Measurements from ENCODE around the gene DPH2.

The DPH2 gene

GRCh38 chr1:43974443-43975248, 4.8 kb downstream of the DPH2 start, which contains the start of gene ATP6V0B:
TSS of gene ATP6V0B (plus strand) at chr1:43974960. CDS start at chr1:43975041, 81 bp downstream.
- Histone ChIP-seq H3K9me3 (ENCODE audit: control insufficient read depth, low read depth, low read length) (no peaks in the 10 kb centered on the region), H3K27me3 (ENCODE audit: control insufficient read depth, insufficient read depth, low read length) (no peaks in the 10 kb centered on the region), H3K4me1 (ENCODE audit: control insufficient read depth, low read depth, low read length) (peaks cover 12% of the 10 kb centered on the region), H3K9ac (ENCODE audit: low read length) (peak within 1 kb of the TSS; percentile 77), H3K4me3 (ENCODE audit: low read length) (peak within 1 kb of the TSS; percentile 86), H3K36me3 (ENCODE audit: control insufficient read depth, low read depth, low read length) (peaks cover 33% of the 10 kb centered on the region), H3K27ac (ENCODE audit: low read length) (no peak within 1 kb of the TSS)

GRCh38 chr1:43975249-43975961, 5.6 kb downstream of the DPH2 start:
- Histone ChIP-seq H3K4me1 (ENCODE audit: control insufficient read depth, low read depth, low read length) (peaks cover 17% of the 10 kb centered on the region), H3K36me3 (ENCODE audit: control insufficient read depth, low read depth, low read length) (peaks cover 33% of the 10 kb centered on the region), H3K9me3 (ENCODE audit: control insufficient read depth, low read depth, low read length) (no peaks in the 10 kb centered on the region), H3K4me3 (ENCODE audit: low read length) (peak overlapping the region; percentile 86), H3K27me3 (ENCODE audit: control insufficient read depth, insufficient read depth, low read length) (no peaks in the 10 kb centered on the region), H3K9ac (ENCODE audit: low read length) (peak overlapping the region; percentile 77), H3K27ac (ENCODE audit: low read length) (no peak overlapping the region)

GRCh38 chr1:43976045-43976444, 6.2 kb downstream of the DPH2 start:
- Histone ChIP-seq H3K9ac (ENCODE audit: low read length) (no peak overlapping the region), H3K4me1 (ENCODE audit: control insufficient read depth, low read depth, low read length) (peaks cover 17% of the 10 kb centered on the region), H3K4me3 (ENCODE audit: low read length) (peak overlapping the region; percentile 86), H3K27me3 (ENCODE audit: control insufficient read depth, insufficient read depth, low read length) (no peaks in the 10 kb centered on the region), H3K27ac (ENCODE audit: low read length) (no peak overlapping the region), H3K36me3 (ENCODE audit: control insufficient read depth, low read depth, low read length) (peaks cover 33% of the 10 kb centered on the region), H3K9me3 (ENCODE audit: control insufficient read depth, low read depth, low read length) (no peaks in the 10 kb centered on the region)

- H3K9ac ChIP-seq (ENCODE audit: low read length), result no peak overlapping the region
- peaks cover 29% of the 10 kb centered on the region for H3K36me3 ChIP-seq (ENCODE audit: control insufficient read depth, low read depth, low read length)
- H3K27me3 ChIP-seq (ENCODE audit: control insufficient read depth, insufficient read depth, low read length), result no peaks in the 10 kb centered on the region
- H3K4me1 ChIP-seq (ENCODE audit: control insufficient read depth, low read depth, low read length), result peaks cover 17% of the 10 kb centered on the region
- no peaks in the 10 kb centered on the region for H3K9me3 ChIP-seq (ENCODE audit: control insufficient read depth, low read depth, low read length)
- no peak overlapping the region for H3K27ac ChIP-seq (ENCODE audit: low read length)
- H3K4me3 ChIP-seq (ENCODE audit: low read length), result no peak overlapping the region
Measured at GRCh38 chr1:43976890-43977289, 7.1 kb downstream of the DPH2 start.

- no peak overlapping the region for H3K27ac ChIP-seq (ENCODE audit: low read length)
- H3K27me3 ChIP-seq (ENCODE audit: control insufficient read depth, insufficient read depth, low read length), result no peaks in the 10 kb centered on the region
Measured at GRCh38 chr1:43977376-43978263, 7.8 kb downstream of the DPH2 start.

GRCh38 chr1:43978264-43978550, 8.4 kb downstream of the DPH2 start:
- no peak overlapping the region for H3K27ac ChIP-seq (ENCODE audit: low read length)
- H3K27me3 ChIP-seq (ENCODE audit: control insufficient read depth, insufficient read depth, low read length), result no peaks in the 10 kb centered on the region
- H3K36me3 ChIP-seq (ENCODE audit: control insufficient read depth, low read depth, low read length), result peaks cover 16% of the 10 kb centered on the region
- H3K9ac ChIP-seq (ENCODE audit: low read length), result peak overlapping the region; percentile 69
- peak overlapping the region; percentile 82 for H3K4me3 ChIP-seq (ENCODE audit: low read length)
- no peaks in the 10 kb centered on the region for H3K9me3 ChIP-seq (ENCODE audit: control insufficient read depth, low read depth, low read length)
- peaks cover 17% of the 10 kb centered on the region for H3K4me1 ChIP-seq (ENCODE audit: control insufficient read depth, low read depth, low read length)

More at GRCh38 chr1:43977376-43978263, 7.8 kb downstream of the DPH2 start:
- Histone ChIP-seq H3K9me3 (ENCODE audit: control insufficient read depth, low read depth, low read length) (no peaks in the 10 kb centered on the region), H3K9ac (ENCODE audit: low read length) (no peak overlapping the region), H3K4me1 (ENCODE audit: control insufficient read depth, low read depth, low read length) (peaks cover 17% of the 10 kb centered on the region), H3K36me3 (ENCODE audit: control insufficient read depth, low read depth, low read length) (peaks cover 22% of the 10 kb centered on the region), H3K4me3 (ENCODE audit: low read length) (no peak overlapping the region)

- Histone ChIP-seq H3K9me3 (ENCODE audit: control insufficient read depth, low read depth, low read length) (no peaks in the 10 kb centered on the region), H3K27ac (ENCODE audit: low read length) (no peak within 1 kb of the TSS), H3K4me3 (ENCODE audit: low read length) (peak within 1 kb of the TSS; percentile 82), H3K36me3 (ENCODE audit: control insufficient read depth, low read depth, low read length) (peaks cover 14% of the 10 kb centered on the region), H3K9ac (ENCODE audit: low read length) (peak within 1 kb of the TSS; percentile 78), H3K4me1 (ENCODE audit: control insufficient read depth, low read depth, low read length) (peaks cover 15% of the 10 kb centered on the region), H3K27me3 (ENCODE audit: control insufficient read depth, insufficient read depth, low read length) (no peaks in the 10 kb centered on the region)
Measured at GRCh38 chr1:43978551-43979260, 8.9 kb downstream of the DPH2 start, which contains the start of gene B4GALT2. TSS of gene B4GALT2 (plus strand) at chr1:43979210. CDS start at chr1:43981161, 1,951 bp downstream.

- Histone ChIP-seq H3K27ac (ENCODE audit: low read length) (no peak overlapping the region), H3K9me3 (ENCODE audit: control insufficient read depth, low read depth, low read length) (no peaks in the 10 kb centered on the region), H3K4me1 (ENCODE audit: control insufficient read depth, low read depth, low read length) (peaks cover 10% of the 10 kb centered on the region), H3K4me3 (ENCODE audit: low read length) (peak overlapping the region; percentile 74), H3K36me3 (ENCODE audit: control insufficient read depth, low read depth, low read length) (peaks cover 16% of the 10 kb centered on the region), H3K9ac (ENCODE audit: low read length) (peak overlapping the region; percentile 78), H3K27me3 (ENCODE audit: control insufficient read depth, insufficient read depth, low read length) (no peaks in the 10 kb centered on the region)
Measured at GRCh38 chr1:43979261-43979527, 9.4 kb downstream of the DPH2 start.

- Histone ChIP-seq H3K27me3 (ENCODE audit: control insufficient read depth, insufficient read depth, low read length) (no peaks in the 10 kb centered on the region), H3K4me3 (ENCODE audit: low read length) (peak overlapping the region; percentile 74), H3K9ac (ENCODE audit: low read length) (peak overlapping the region; percentile 78), H3K36me3 (ENCODE audit: control insufficient read depth, low read depth, low read length) (peaks cover 17% of the 10 kb centered on the region), H3K9me3 (ENCODE audit: control insufficient read depth, low read depth, low read length) (no peaks in the 10 kb centered on the region), H3K4me1 (ENCODE audit: control insufficient read depth, low read depth, low read length) (peaks cover 9% of the 10 kb centered on the region), H3K27ac (ENCODE audit: low read length) (no peak overlapping the region)
Measured at GRCh38 chr1:43979528-43980254, 9.9 kb downstream of the DPH2 start.

GRCh38 chr1:43980255-43981134, 10.7 kb downstream of the DPH2 start:
- peak overlapping the region; percentile 74 for H3K4me3 ChIP-seq (ENCODE audit: low read length)
- H3K4me1 ChIP-seq (ENCODE audit: control insufficient read depth, low read depth, low read length), result peaks cover 9% of the 10 kb centered on the region
- H3K36me3 ChIP-seq (ENCODE audit: control insufficient read depth, low read depth, low read length), result peaks cover 17% of the 10 kb centered on the region
- no peak overlapping the region for H3K27ac ChIP-seq (ENCODE audit: low read length)
- H3K9me3 ChIP-seq (ENCODE audit: control insufficient read depth, low read depth, low read length), result no peaks in the 10 kb centered on the region
- no peaks in the 10 kb centered on the region for H3K27me3 ChIP-seq (ENCODE audit: control insufficient read depth, insufficient read depth, low read length)
- peak overlapping the region; percentile 78 for H3K9ac ChIP-seq (ENCODE audit: low read length)

Data from iPS-18a (cell line).